SJCRH30 (cell line): ENCODE measurements around the gene GRK6. TPM values are rescaled to one million over a fixed set of nuclear protein-coding genes. Genes with fewer than 3 reads are reported as not detected.

Experiments used
- DNase-seq, 2 experiments: peaks; one replicate each; pipeline ENCODE4 v3.0.0-alpha.2; 2015 to 2020
- H3K27ac ChIP-seq: fragments of 250-450 bp; sonication (Bioruptor Pico); 2 replicates; pipeline ENCODE4 v1.5.1; 2020; ENCODE audit warnings: mild to moderate bottlenecking, moderate library complexity
- H3K27me3 ChIP-seq: fragments of 250-450 bp; sonication (Bioruptor Pico); 2 replicates; pipeline ENCODE4 v1.5.1; 2020; ENCODE audit warnings: mild to moderate bottlenecking, moderate library complexity
- H3K36me3 ChIP-seq: fragments of 250-450 bp; sonication (Bioruptor Pico); 2 replicates; pipeline ENCODE4 v1.5.1; 2020; ENCODE audit warnings: mild to moderate bottlenecking, moderate library complexity
- H3K4me1 ChIP-seq: fragments of 250-450 bp; sonication (Bioruptor Pico); 2 replicates; pipeline ENCODE4 v1.5.1; 2020; ENCODE audit warnings: mild to moderate bottlenecking, moderate library complexity
- H3K4me3 ChIP-seq: fragments of 250-450 bp; sonication (Bioruptor Pico); 2 replicates; pipeline ENCODE4 v1.5.1; 2020; ENCODE audit warnings: mild to moderate bottlenecking, moderate library complexity
- H3K9me3 ChIP-seq: fragments of 250-450 bp; sonication (Bioruptor Pico); replicated peaks from 2 replicates; pipeline ENCODE4 v1.5.1; 2020; ENCODE audit warnings: mild to moderate bottlenecking, moderate library complexity
- total RNA-seq: library from RNA; depleted of rRNA; stranded (reverse); fragments of >200 nt; shearing (Covaris generic); gene quantifications from 2 replicates; pipeline ENCODE4 v1.2.3, GENCODE V29; 2014

Gene GRK6
- total RNA-seq, 1 experiment from 2014 or later, result 48.4 TPM

DNA sequence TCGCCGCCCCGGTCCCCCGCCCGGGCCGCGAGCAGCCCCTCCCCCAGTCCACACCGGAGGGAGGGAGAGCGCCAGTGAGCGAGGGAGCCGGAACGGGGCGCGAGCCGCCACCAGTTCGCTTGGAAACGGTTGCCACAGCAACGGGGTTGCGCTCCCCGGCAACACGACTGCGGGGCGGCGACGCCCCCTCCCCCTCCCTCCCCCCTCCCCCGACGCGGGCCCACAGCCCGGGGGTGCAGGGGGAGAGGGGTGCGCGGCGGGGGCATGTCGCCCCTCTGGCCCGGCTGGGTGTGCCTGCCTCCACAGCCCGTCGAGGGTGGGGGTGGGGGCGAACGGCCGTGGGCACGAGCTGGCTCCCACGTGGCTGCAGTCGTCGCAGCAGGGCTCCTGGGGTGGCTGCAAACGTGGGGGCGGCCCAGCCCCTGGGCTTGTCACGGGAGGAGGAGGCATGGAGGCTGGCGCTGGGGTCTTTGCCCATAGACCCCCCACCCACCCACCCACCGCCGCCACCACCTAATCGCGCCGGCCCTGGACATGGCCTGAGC is 20.7 kb downstream of the GRK6 start:
- Histone ChIP-seq H3K36me3 (peaks cover 11% of the 10 kb centered on the region; the same call in 1 of the 2 replicates), H3K4me3 (peak overlapping the region; percentile 76), H3K27ac (peak overlapping the region; percentile 75), H3K9me3 (no peaks in the 10 kb centered on the region), H3K27me3 (no peaks in the 10 kb centered on the region), H3K4me1 (peaks cover 12% of the 10 kb centered on the region)
- DNase-seq, result peak; percentile 70 to 72

- H3K4me1 ChIP-seq, result peaks cover 12% of the 10 kb centered on the region
- no peaks in the 10 kb centered on the region for H3K27me3 ChIP-seq
- peak overlapping the region; percentile 76 for H3K4me3 ChIP-seq
- H3K36me3 ChIP-seq, result peaks cover 10% of the 10 kb centered on the region; the same call in 1 of the 2 replicates
- H3K9me3 ChIP-seq, result no peaks in the 10 kb centered on the region
- peak overlapping the region; percentile 75 for H3K27ac ChIP-seq
- peak; percentile 81 to 85 for DNase-seq
These were observed 21.3 kb downstream of the GRK6 start for GRCh38 chr5:177447611-177448243.

DNA sequence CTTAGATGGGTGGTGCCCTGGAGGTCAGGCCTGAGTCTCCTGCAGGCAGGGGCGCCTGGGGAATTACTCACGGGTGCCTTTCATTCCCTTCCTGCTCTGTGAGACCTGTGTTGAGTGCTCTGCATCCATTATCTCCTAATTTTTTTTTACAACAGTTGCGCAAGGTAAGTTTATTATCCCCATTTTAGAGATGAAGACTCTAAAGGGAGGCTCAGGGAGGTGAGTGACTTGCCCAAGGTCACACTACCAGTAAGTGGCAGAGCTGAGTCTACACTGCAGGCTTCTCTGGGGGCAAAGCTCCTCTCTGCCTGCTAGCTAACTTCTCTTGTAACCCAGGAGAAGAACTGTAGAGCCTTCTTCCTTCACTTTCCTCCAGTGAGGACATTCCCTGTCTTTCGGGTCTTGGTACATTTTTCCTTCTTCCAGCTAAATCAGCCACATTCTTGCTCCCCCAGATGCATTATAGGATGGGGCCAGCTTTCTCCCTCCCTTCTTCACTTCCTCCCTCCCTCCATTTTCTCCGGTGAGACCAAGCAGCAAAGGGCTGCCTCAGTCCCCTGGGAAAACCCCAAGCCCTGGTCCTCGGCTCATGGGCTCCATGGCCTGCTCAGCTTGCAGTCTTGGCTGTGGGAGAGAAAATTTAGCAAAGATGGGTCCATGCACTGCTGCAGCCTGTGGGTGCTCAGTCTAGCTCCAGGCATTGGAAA is 21.9 kb downstream of the GRK6 start:
- Histone ChIP-seq H3K9me3 (no peaks in the 10 kb centered on the region), H3K36me3 (peaks cover 12% of the 10 kb centered on the region; the same call in 1 of the 2 replicates), H3K4me3 (peak overlapping the region; percentile 76), H3K27me3 (no peaks in the 10 kb centered on the region), H3K27ac (peak overlapping the region; percentile 75), H3K4me1 (peaks cover 12% of the 10 kb centered on the region)
- peak in 1 of 2 experiments; percentile 39 for DNase-seq

DNA sequence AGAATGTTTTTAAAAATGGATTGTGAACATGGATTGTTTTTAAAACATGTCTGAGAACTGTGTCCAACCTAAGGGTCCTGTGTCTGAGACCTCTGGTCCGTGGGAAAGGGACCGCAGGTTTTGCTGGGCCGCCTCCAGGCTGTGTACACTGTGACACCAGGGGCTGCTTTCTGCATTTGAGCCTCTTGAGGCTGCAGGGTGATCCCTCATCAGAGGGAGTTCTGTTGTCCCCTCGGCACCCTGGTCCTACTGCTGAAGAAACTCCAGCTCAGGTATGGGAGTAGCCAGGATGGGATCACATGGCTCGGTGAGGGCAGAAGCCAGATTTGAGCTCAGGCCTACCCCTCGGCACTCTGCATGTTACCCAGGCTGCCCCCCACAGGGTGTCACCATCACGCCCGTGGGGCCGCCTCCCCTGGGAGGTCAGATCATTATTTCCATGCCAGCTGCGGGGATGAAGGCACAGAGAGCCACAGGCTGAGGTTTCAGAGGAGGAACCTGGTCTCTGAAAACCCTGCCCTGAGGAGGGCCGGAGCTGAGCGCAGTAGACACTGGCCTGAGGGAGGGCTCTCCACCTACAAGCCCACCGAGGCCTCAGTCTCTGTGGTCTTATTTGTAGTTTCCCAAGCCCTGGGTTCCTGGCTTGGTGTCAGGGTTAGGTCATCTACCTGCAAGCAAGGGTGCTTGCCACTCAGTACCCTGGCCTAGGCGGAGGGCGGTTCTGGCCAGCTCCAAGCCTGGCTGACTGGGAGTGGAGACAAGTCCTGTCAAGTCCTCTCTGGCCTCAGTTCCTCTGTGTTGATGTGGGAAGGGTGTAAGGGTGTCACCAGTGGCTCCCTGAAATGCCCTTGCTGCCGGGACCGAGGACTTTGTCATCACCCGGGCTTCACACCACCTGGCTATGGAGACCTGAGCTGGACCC is 22.9 kb downstream of the GRK6 start:
- Histone ChIP-seq H3K36me3 (peaks cover 8% of the 10 kb centered on the region; the same call in 1 of the 2 replicates), H3K27ac (no peak overlapping the region), H3K9me3 (no peaks in the 10 kb centered on the region), H3K27me3 (no peaks in the 10 kb centered on the region), H3K4me1 (peaks cover 12% of the 10 kb centered on the region), H3K4me3 (no peak overlapping the region)
- no peak for DNase-seq

- H3K27me3 ChIP-seq, result no peaks in the 10 kb centered on the region
These were observed 24.4 kb downstream of the GRK6 start for GRCh38 chr5:177450667-177451424.

GRCh38 chr5:177452688-177453638 is 26.5 kb downstream of the GRK6 start:
- H3K27ac ChIP-seq, result no peak overlapping the region

More at GRCh38 chr5:177450667-177451424, 24.4 kb downstream of the GRK6 start:
- Histone ChIP-seq H3K4me1 (peaks cover 12% of the 10 kb centered on the region), H3K9me3 (no peaks in the 10 kb centered on the region), H3K27ac (no peak overlapping the region), H3K4me3 (no peak overlapping the region), H3K36me3 (peaks cover 8% of the 10 kb centered on the region)
- no peak for DNase-seq

GRCh38 chr5:177453852-177454396 is 27.4 kb downstream of the GRK6 start:
- peak overlapping the region; percentile 21; the same call in 1 of the 2 replicates for H3K4me3 ChIP-seq
- H3K9me3 ChIP-seq, result no peaks in the 10 kb centered on the region
- H3K27ac ChIP-seq, result no peak overlapping the region
- H3K36me3 ChIP-seq, result peaks cover 37% of the 10 kb centered on the region
- H3K27me3 ChIP-seq, result no peaks in the 10 kb centered on the region
- no peak for DNase-seq
- H3K4me1 ChIP-seq, result no peaks in the 10 kb centered on the region

More at GRCh38 chr5:177452688-177453638, 26.5 kb downstream of the GRK6 start:
- Histone ChIP-seq H3K9me3 (no peaks in the 10 kb centered on the region), H3K4me3 (no peak overlapping the region), H3K36me3 (peaks cover 28% of the 10 kb centered on the region), H3K27me3 (no peaks in the 10 kb centered on the region), H3K4me1 (peaks cover 8% of the 10 kb centered on the region)
- DNase-seq, result no peak

DNA sequence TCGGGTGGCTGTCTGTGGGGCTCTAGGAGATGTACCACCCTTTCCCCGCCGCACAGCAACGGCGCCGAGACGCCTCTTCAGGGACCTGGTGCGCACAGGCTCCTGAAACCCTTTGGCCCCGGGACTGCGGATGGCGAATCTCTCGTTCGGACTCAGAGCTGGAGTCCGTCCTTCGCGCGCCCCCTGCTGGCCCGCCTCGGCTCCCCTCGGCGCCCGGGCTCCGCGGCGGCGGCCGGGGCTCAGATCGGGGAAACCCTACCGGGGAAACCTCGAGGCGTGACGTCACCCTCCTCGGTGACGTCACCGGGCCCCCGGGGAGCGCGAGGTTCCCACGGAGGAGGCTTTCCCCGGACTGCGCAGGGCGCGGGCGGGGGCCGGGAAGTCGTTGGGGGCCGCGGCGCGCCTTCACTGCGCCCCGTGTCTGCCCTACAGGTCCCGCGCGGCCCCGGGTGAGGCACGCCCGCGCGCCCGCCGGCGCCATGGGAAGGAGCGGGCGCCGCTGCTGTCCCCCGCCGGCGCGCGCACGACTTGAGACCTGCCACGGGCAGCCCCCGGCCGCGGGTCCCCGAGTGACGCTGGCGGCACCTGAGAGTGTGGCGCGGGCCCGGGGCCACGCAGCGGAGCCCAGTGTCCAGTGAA is 28.0 kb downstream of the GRK6 start:
- H3K27ac ChIP-seq, result no peak overlapping the region
- peak; percentile 57 to 68 for DNase-seq
- peaks cover 42% of the 10 kb centered on the region for H3K36me3 ChIP-seq
- H3K4me1 ChIP-seq, result no peaks in the 10 kb centered on the region
- peak overlapping the region; percentile 21 for H3K4me3 ChIP-seq
- no peaks in the 10 kb centered on the region for H3K9me3 ChIP-seq
- no peaks in the 10 kb centered on the region for H3K27me3 ChIP-seq

DNA sequence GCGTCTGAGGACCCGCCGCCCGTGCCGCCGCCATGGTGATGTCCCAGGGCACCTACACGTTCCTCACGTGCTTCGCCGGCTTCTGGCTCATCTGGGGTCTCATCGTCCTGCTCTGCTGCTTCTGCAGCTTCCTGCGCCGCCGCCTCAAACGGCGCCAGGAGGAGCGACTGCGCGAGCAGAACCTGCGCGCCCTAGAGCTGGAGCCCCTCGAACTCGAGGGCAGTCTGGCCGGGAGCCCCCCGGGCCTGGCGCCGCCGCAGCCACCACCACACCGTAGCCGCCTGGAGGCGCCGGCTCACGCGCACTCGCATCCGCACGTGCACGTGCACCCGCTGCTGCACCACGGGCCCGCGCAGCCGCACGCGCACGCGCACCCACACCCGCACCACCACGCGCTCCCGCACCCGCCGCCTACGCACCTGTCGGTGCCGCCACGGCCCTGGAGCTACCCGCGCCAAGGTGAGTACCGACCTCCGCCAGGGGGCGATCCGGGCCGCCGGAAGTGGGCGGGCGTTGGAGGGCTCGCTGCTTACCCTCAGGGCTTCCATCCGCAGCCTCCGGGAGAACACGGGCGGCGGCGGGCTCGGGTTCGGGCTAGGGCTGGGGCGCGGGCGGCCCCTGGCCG is 28.7 kb downstream of the GRK6 start:
- Histone ChIP-seq H3K36me3 (peaks cover 48% of the 10 kb centered on the region), H3K4me3 (peak overlapping the region; percentile 21), H3K4me1 (no peaks in the 10 kb centered on the region), H3K27me3 (no peaks in the 10 kb centered on the region), H3K9me3 (no peaks in the 10 kb centered on the region), H3K27ac (no peak overlapping the region)
- no peak for DNase-seq

GRCh38 chr5:177455661-177456590 is 29.4 kb downstream of the GRK6 start:
- Histone ChIP-seq H3K9me3 (no peaks in the 10 kb centered on the region), H3K27ac (no peak overlapping the region), H3K4me3 (no peak overlapping the region), H3K4me1 (no peaks in the 10 kb centered on the region), H3K27me3 (no peaks in the 10 kb centered on the region), H3K36me3 (peaks cover 55% of the 10 kb centered on the region)
- DNase-seq, result peak; percentile 64 to 70

GRCh38 chr5:177456591-177456964 is 30.1 kb downstream of the GRK6 start:
- no peak for DNase-seq
- no peaks in the 10 kb centered on the region for H3K4me1 ChIP-seq
- no peak overlapping the region for H3K27ac ChIP-seq
- H3K36me3 ChIP-seq, result peaks cover 59% of the 10 kb centered on the region
- no peaks in the 10 kb centered on the region for H3K9me3 ChIP-seq
- no peak overlapping the region for H3K4me3 ChIP-seq
- no peaks in the 10 kb centered on the region for H3K27me3 ChIP-seq
